Measurements from ENCODE around the gene SPATA18.
"Not testable (repeated sequence)": the region's sequence is repeated elsewhere in the genome, so short reads cannot be mapped to it uniquely, and the experiment has no call there.

Gene SPATA18

GRCh38 chr4:52110171-52110570 is 59.1 kb downstream of the SPATA18 start:
- no peak for DNase-seq

- DNase-seq = no peak
Observed at GRCh38 chr4:52111995-52112394, 60.9 kb downstream of the SPATA18 start.

GRCh38 chr4:52112411-52112810 is 61.3 kb downstream of the SPATA18 start:
- no peak for DNase-seq

- no peak for DNase-seq
Observed at GRCh38 chr4:52116641-52117040, 65.5 kb downstream of the SPATA18 start.

GRCh38 chr4:52126226-52126625 is 75.1 kb downstream of the SPATA18 start:
- no peak for DNase-seq

GRCh38 chr4:52126966-52127365 is 75.9 kb downstream of the SPATA18 start:
- DNase-seq = peak; percentile 59

- DNase-seq = no peak
Observed at GRCh38 chr4:52135171-52135570, 84.1 kb downstream of the SPATA18 start.

GRCh38 chr4:52137152-52137551 is 86.0 kb downstream of the SPATA18 start:
- not testable (repeated sequence) for DNase-seq

- DNase-seq = no peak
Observed at GRCh38 chr4:52142816-52143215, 91.7 kb downstream of the SPATA18 start.

- no peak for DNase-seq
Observed at GRCh38 chr4:52143815-52144214, 92.7 kb downstream of the SPATA18 start.

GRCh38 chr4:52144372-52144771 is 93.3 kb downstream of the SPATA18 start:
- no peak for DNase-seq

Data from NCI-H345 (cell line).